SH-SY5Y (cell line): ENCODE results near the gene PLA2G4F.

ENCODE experiments used
- GATA2 ChIP-seq: IDR thresholded peaks from 2 replicates; pipeline ENCODE4 v1.6.1; 2011; ENCODE audit warnings: mild to moderate bottlenecking, low read depth, low read length
- GATA3 ChIP-seq: IDR thresholded peaks from 2 replicates; pipeline ENCODE4 v1.6.1; 2011; ENCODE audit warnings: low read depth, mild to moderate bottlenecking, low read length, moderate library complexity

GRCh38 chr15:42129364-42129763 lies 27.1 kb downstream of the PLA2G4F start:
- no peak for TF ChIP-seq GATA2
- no peak for TF ChIP-seq GATA3
